ENCODE measurements around the gene C1orf52. TPM values are rescaled to one million over a fixed set of nuclear protein-coding genes. Genes with fewer than 3 reads are reported as not detected.

C1orf52 gene
- total and polyA plus RNA-seq, 2 of the 13 experiments (the other 11 are each of a cell fraction or from before 2014, with no cell fraction given) = 19.4 to 27.4 TPM

DNA sequence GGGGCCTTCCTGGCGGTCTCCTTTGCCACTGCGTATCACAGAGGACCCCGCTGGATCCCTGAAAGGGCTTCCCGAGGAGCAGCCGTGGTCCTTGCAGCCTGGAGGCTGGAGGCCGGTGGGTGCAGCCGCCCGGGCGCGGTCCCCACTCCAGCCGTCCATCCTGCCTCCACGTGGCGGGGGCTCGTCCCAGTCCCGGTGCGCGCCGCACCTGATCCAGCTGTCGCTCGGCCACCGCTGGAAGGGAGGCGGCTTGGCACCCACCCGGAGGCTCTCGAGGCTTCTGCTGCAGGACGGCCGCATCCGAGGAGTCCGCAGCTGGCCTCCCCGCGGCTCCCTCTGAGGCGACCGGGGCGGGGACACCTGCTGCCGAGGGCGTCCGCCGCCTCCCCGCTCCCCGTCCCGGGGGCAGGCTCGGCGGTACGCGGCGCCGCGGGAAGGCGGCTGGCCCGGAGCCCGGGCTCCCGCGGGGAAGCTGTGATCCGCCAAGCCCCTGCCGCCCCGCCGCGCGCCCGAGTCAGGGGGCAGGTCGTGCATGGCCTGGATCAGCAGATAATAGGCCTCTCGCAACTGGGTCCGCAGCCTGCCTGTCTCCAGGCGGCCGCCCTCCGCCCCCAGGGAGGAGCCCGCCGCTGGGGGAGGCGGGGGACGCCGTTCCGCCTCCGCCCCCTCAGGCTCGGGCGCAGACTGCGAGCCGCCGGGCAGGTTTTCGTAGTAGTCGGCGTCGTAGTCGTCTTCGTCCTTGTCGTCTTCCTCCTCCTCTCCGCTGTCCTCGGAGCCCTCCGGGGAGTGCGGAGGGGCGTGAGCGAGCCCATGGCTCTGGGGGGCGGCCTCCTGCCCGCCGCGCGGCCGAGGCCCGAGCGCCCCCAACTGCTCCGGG, 58.8 kb downstream of the C1orf52 start, which contains the start of gene SYDE2 (continued):
- TF ChIP-seq ZHX2 (IDR thresholded peaks at IDR 0.05; ENCODE audit: low read depth) = no peak
- TF ChIP-seq ZHX2 (CRISPR knock-in tag; IDR thresholded peaks at IDR 0.05; ENCODE audit: borderline replicate concordance) = no peak
- no peak for TF ChIP-seq ZNF24 (IDR thresholded peaks at IDR 0.05)
- TF ChIP-seq ZC3H13 (CRISPR knock-in tag; IDR thresholded peaks at IDR 0.05) = peak; percentile 50; the same call in 1 of the 2 replicates
- TF ChIP-seq ZNF296 (CRISPR knock-in tag; conservative IDR thresholded peaks at IDR 0.05) = no peak
- TF ChIP-seq HINFP (CRISPR knock-in tag; IDR thresholded peaks at IDR 0.05; ENCODE audit: low read depth) = peak; percentile 76
- TF ChIP-seq ZNF83 (CRISPR knock-in tag; IDR thresholded peaks at IDR 0.05; ENCODE audit: borderline replicate concordance) = no peak
- TF ChIP-seq ZFP82 (CRISPR knock-in tag; IDR thresholded peaks at IDR 0.05; ENCODE audit: borderline replicate concordance) = 0 out of 2 replicates have a peak, but pooled peaks have one; percentile 55
- peak; percentile 58; the same call in 1 of the 2 replicates for TF ChIP-seq DRAP1 (CRISPR knock-in tag; IDR thresholded peaks at IDR 0.05)
- peak; percentile 78 for TF ChIP-seq ASH2L (IDR thresholded peaks at IDR 0.05; ENCODE audit: insufficient read length, low read depth, low read length)
- no peak for TF ChIP-seq ZC3H4 (CRISPR knock-in tag; IDR thresholded peaks at IDR 0.05; ENCODE audit: borderline replicate concordance)
- no peak for TF ChIP-seq GATAD2A (CRISPR knock-in tag; IDR thresholded peaks at IDR 0.05)
- TF ChIP-seq PATZ1 (CRISPR knock-in tag; IDR thresholded peaks at IDR 0.05) = peak; percentile 96
- TF ChIP-seq SNAPC2 (CRISPR knock-in tag; IDR thresholded peaks at IDR 0.05) = no peak
- no peak for TF ChIP-seq GATAD1 (CRISPR knock-in tag; IDR thresholded peaks at IDR 0.05)
- TF ChIP-seq ZNF431 (CRISPR knock-in tag; IDR thresholded peaks at IDR 0.05; ENCODE audit: borderline replicate concordance, low read depth) = peak; percentile 42; the same call in 1 of the 2 replicates

Data from HepG2 (cell line).